NB4 (cell line): Measurements from ENCODE around the gene THADA.

Source experiments
- DNase-seq: peaks from one replicate; pipeline ENCODE4 v3.0.0; 2010; ENCODE audit warnings: low read depth
- H3K4me3 ChIP-seq: one replicate; pipeline ENCODE4 v1.5.1; 2011; ENCODE audit warnings: mild to moderate bottlenecking, low read depth, low read length, moderate library complexity
- CTCF ChIP-seq: IDR thresholded peaks from one replicate; pipeline ENCODE4 v1.5.1; 2012; ENCODE audit warnings: low read depth, low read length
- MAX ChIP-seq: IDR thresholded peaks from 2 replicates; pipeline ENCODE4 v1.6.1; 2011; ENCODE audit warnings: low read depth, low read length
- MYC ChIP-seq: IDR thresholded peaks from 2 replicates; pipeline ENCODE4 v1.6.1; 2011; ENCODE audit warnings: low read depth, low read length
- POLR2A ChIP-seq: IDR thresholded peaks from 2 replicates; pipeline ENCODE4 v1.6.1; 2011; ENCODE audit warnings: mild to moderate bottlenecking; ENCODE audit not compliant: insufficient read length; ENCODE audit errors: extremely low read depth

The THADA gene

DNA sequence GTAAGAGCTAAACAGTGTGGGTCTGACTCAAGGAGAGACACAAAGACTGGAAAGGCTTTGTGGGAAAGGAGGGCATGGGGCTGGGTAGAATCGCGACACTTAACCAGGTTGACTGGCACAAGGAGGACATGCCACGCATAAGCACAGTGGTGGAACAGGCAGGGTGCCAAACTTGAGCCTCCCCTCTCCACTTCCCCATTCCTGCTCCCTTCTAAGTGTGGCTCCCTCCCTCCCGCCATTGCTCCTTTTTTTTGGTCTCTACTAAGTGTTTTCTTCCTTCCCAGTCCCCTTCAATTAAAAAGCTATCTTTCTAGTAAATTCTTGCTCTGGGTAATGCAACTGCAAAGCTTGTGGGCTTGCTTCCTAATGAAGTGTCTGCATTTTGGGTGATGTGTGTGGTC lies 329.1 kb downstream of the THADA start:
- DNase-seq: peak; percentile 48

DNA sequence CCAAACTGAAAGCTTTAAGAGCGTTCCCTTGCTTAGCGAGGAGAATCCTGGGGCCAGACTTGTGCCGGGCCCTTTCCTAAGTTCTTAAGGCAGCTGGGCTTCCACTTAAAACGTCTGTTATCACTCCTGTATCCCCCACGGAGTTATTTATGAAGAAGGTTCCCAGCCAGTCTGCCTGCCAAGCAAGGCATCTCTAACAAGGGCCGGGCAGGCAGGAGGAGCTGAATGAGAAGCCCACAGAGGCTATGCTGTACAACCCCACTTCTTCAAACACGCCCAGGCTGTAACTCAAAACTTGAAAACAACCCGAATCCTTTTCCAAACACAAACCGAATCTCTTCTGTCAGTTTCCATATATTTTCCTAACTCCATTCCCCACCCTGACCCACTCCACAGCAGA lies 330.4 kb downstream of the THADA start:
- H3K4me3 ChIP-seq: no peak overlapping the region
- DNase-seq: no peak
- TF ChIP-seq MYC (no peak), POLR2A (no peak), MAX (no peak), CTCF (no peak)

More for the DNA sequence above, 329.1 kb downstream of the THADA start:
- TF ChIP-seq MAX: no peak
- TF ChIP-seq MYC: no peak
- no peak for TF ChIP-seq CTCF
- TF ChIP-seq POLR2A: no peak
- no peak overlapping the region for H3K4me3 ChIP-seq

DNA sequence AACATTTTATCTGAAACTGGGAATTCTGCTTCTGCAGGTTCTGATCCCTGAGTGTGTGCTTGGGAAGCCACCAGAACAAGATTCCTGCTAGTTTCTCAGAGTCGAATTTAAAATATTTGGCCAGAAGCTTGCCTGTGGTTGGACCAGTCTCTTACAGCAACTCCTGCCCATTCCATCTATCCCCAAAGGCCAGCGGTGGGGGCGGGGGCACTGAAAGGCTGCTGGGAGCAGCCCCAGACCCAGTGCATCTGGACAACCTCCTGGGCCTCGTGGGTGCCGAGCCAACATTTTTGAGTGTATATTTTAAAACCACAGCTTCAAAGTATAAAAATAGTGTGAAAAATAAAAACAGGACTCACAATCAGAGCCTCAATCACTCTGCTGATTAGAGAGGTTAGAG lies 330.8 kb downstream of the THADA start:
- no peak for DNase-seq
- no peak overlapping the region for H3K4me3 ChIP-seq
- TF ChIP-seq MAX (no peak), MYC (no peak), POLR2A (no peak), CTCF (no peak)

DNA sequence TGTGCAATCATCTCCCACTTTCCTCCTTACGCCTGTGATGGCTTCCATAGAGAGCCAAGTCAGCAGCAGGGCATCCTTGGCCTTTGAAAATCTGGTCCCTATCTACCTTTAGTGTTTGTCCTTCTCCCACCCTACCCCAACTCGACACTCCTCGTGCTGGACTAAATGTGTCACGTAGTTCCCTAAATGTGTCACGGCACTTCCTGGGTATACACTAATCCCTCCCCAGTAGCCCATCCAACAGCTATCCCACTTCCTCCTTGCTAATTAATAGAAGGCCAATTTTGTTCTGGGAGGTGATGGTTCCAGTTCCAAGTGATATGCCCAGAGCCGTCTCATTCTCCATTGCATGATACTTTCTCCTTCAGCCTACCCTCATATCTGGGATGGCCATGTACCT lies 332.9 kb downstream of the THADA start:
- no peak overlapping the region for H3K4me3 ChIP-seq
- no peak for DNase-seq
- TF ChIP-seq POLR2A: no peak
- TF ChIP-seq MAX: no peak
- no peak for TF ChIP-seq MYC
- TF ChIP-seq CTCF: no peak

GRCh38 chr2:43262239-43262638 lies 333.6 kb downstream of the THADA start:
- no peak for TF ChIP-seq MAX
- no peak for TF ChIP-seq CTCF
- no peak for TF ChIP-seq MYC
- no peak for TF ChIP-seq POLR2A
- DNase-seq: no peak
- no peak overlapping the region for H3K4me3 ChIP-seq

- H3K4me3 ChIP-seq: no peak overlapping the region
- TF ChIP-seq MYC (no peak), POLR2A (no peak), MAX (no peak), CTCF (no peak)
- DNase-seq: no peak
Measured at GRCh38 chr2:43259512-43259911, 336.3 kb downstream of the THADA start.
